ENCODE results near the gene RADIL. TPM values are rescaled to one million over a fixed set of nuclear protein-coding genes. Genes with fewer than 3 reads are reported as not detected.

Gene RADIL
- total and polyA plus RNA-seq, 2 of the 13 experiments (the other 11 are each of a cell fraction or from before 2014, with no cell fraction given) = 0.05 to 0.09 TPM

GRCh38 chr7:4830176-4830575, 53.3 kb downstream of the RADIL start (continued):
- TF ChIP-seq MLXIP (CRISPR knock-in tag; IDR thresholded peaks at IDR 0.05; ENCODE audit: borderline replicate concordance) = no peak
- TF ChIP-seq POLR2A (IDR thresholded peaks at IDR 0.05; ENCODE audit: insufficient read depth in 1 of 2, low read depth in 2 of 2, low read length in 2 of 2) = no peak
- TF ChIP-seq RELA (CRISPR knock-in tag; IDR thresholded peaks at IDR 0.05) = 0 out of 2 replicates have a peak, but pooled peaks have one; percentile 77
- TF ChIP-seq ZNF17 (CRISPR knock-in tag; IDR thresholded peaks at IDR 0.05) = no peak
- TF ChIP-seq TFE3 (CRISPR knock-in tag; IDR thresholded peaks at IDR 0.05) = no peak
- TF ChIP-seq GLI4 (CRISPR knock-in tag; IDR thresholded peaks at IDR 0.05; ENCODE audit: borderline replicate concordance) = no peak
- TF ChIP-seq ZNF234 (CRISPR knock-in tag; conservative IDR thresholded peaks at IDR 0.05) = no peak
- peak; percentile 40; the same call in 1 of the 2 replicates for TF ChIP-seq SRY (CRISPR knock-in tag; IDR thresholded peaks at IDR 0.05)
- peak; percentile 62; the same call in 1 of the 2 replicates for TF ChIP-seq REPIN1 (CRISPR knock-in tag; IDR thresholded peaks at IDR 0.05; ENCODE audit: borderline replicate concordance, low read depth)
- no peak for TF ChIP-seq ZNF703 (CRISPR knock-in tag; IDR thresholded peaks at IDR 0.05; ENCODE audit: borderline replicate concordance)
- TF ChIP-seq FOXO4 (CRISPR knock-in tag; conservative IDR thresholded peaks at IDR 0.05) = no peak
- no peak for TF ChIP-seq ZNF552 (CRISPR knock-in tag; IDR thresholded peaks at IDR 0.05; ENCODE audit: borderline replicate concordance)
- TF ChIP-seq PLSCR1 (CRISPR knock-in tag; IDR thresholded peaks at IDR 0.05; ENCODE audit: borderline replicate concordance) = no peak
- TF ChIP-seq ZNF225 (CRISPR knock-in tag; IDR thresholded peaks at IDR 0.05) = no peak
- peak; percentile 37; the same call in 1 of the 2 replicates for TF ChIP-seq ARID4A (CRISPR knock-in tag; IDR thresholded peaks at IDR 0.05; ENCODE audit: borderline replicate concordance)
- TF ChIP-seq ZNF781 (CRISPR knock-in tag; IDR thresholded peaks at IDR 0.05; ENCODE audit: borderline replicate concordance, not compliant biosample characterization) = no peak
- no peak for TF ChIP-seq ZNF773 (CRISPR knock-in tag; IDR thresholded peaks at IDR 0.05; ENCODE audit: borderline replicate concordance)
